IPS DF 19.7 (cell line): ENCODE results near the gene EIF5.

Experiments
- DNase-seq: peaks from one replicate; pipeline ENCODE4 v3.0.0-alpha.2; 2013; ENCODE audit warnings: low read depth, low spot score

Gene EIF5

GRCh38 chr14:103393676-103394626 lies 59.9 kb downstream of the EIF5 start:
- no peak for DNase-seq
